Astrocyte (in vitro differentiated cells and primary cell): ENCODE data around the gene SDHAF1. TPM values are rescaled to one million over a fixed set of nuclear protein-coding genes. Genes with fewer than 3 reads are reported as not detected.

Source experiments
- DNase-seq: peaks from one replicate; pipeline ENCODE4 v3.0.0-alpha.2; 2010; ENCODE audit warnings: low read depth
- FAIRE-seq: peaks from 2 replicates; lab custom pipeline; 2011; peaks lifted over from hg19 to GRCh38; lab: Jason Lieb, UNC
- H2AFZ ChIP-seq: 2 replicates; pipeline ENCODE4 v1.6.0; 2012; ENCODE audit warnings: low read depth, low read length, inconsistent platforms
- H3K27ac ChIP-seq: 2 replicates; pipeline ENCODE4 v1.5.1; 2011; ENCODE audit warnings: low read depth, low read length, inconsistent platforms
- H3K27me3 ChIP-seq: 2 replicates; pipeline ENCODE4 v1.6.0; 2011; ENCODE audit warnings: low read length, inconsistent platforms; ENCODE audit not compliant: insufficient read depth
- H3K36me3 ChIP-seq: 2 replicates; pipeline ENCODE4 v1.5.1; 2011; ENCODE audit warnings: low read length, inconsistent platforms; ENCODE audit not compliant: insufficient read depth
- H3K4me1 ChIP-seq: 2 replicates; pipeline ENCODE4 v1.5.1; 2011; ENCODE audit warnings: low read length, inconsistent platforms; ENCODE audit not compliant: insufficient read depth
- H3K4me2 ChIP-seq: 2 replicates; pipeline ENCODE4 v1.6.0; 2012; ENCODE audit warnings: low read length, inconsistent platforms
- H3K4me3 ChIP-seq: 2 replicates; pipeline ENCODE4 v1.5.1; 2011; ENCODE audit warnings: low read depth, mild to moderate bottlenecking, low read length, inconsistent platforms; ENCODE audit not compliant: insufficient read depth
- H3K79me2 ChIP-seq: 2 replicates; pipeline ENCODE4 v1.6.0; 2012; ENCODE audit warnings: mild to moderate bottlenecking, low read length, inconsistent platforms; ENCODE audit not compliant: insufficient read depth
- H3K9ac ChIP-seq: 2 replicates; pipeline ENCODE4 v1.6.0; 2012; ENCODE audit warnings: mild to moderate bottlenecking, low read length, inconsistent platforms
- H3K9me3 ChIP-seq: 2 replicates; pipeline ENCODE4 v1.5.1; 2012; ENCODE audit warnings: low read depth, mild to moderate bottlenecking, low read length, inconsistent platforms; ENCODE audit not compliant: insufficient read depth
- H4K20me1 ChIP-seq: 2 replicates; pipeline ENCODE4 v1.6.0; 2012; ENCODE audit warnings: low read length, inconsistent platforms; ENCODE audit not compliant: insufficient read depth
- H3K27ac Mint-ChIP-seq: one replicate; pipeline ENCODE4 v1.8.0; 2021; ENCODE audit warnings: mild to moderate bottlenecking, mixed read lengths; ENCODE audit not compliant: unreplicated experiment
- H3K27me3 Mint-ChIP-seq: one replicate; pipeline ENCODE4 v1.8.0; 2021; ENCODE audit warnings: low read depth, mixed read lengths; ENCODE audit not compliant: unreplicated experiment
- H3K36me3 Mint-ChIP-seq: one replicate; pipeline ENCODE4 v1.8.0; 2021; ENCODE audit warnings: low read depth, mixed read lengths; ENCODE audit not compliant: unreplicated experiment
- H3K4me1 Mint-ChIP-seq: one replicate; pipeline ENCODE4 v1.8.0; 2021; ENCODE audit warnings: low read depth, mixed read lengths; ENCODE audit not compliant: unreplicated experiment
- H3K4me3 Mint-ChIP-seq: one replicate; pipeline ENCODE4 v1.8.0; 2021; ENCODE audit warnings: mild to moderate bottlenecking, moderate library complexity, mixed read lengths; ENCODE audit not compliant: unreplicated experiment
- H3K9me3 Mint-ChIP-seq: one replicate; pipeline ENCODE4 v1.8.0; 2021; ENCODE audit warnings: mild to moderate bottlenecking, mixed read lengths; ENCODE audit not compliant: unreplicated experiment
- EZH2 ChIP-seq: IDR thresholded peaks from 2 replicates; pipeline ENCODE4 v1.6.1; 2012; ENCODE audit warnings: mild to moderate bottlenecking, low read length, inconsistent platforms; ENCODE audit not compliant: insufficient read depth
- total RNA-seq: library from RNA; stranded (reverse); gene quantifications from 2 replicates; pipeline ENCODE4 v1.2.1, GENCODE V29; 2021
- TF ChIP-seq, protein P1 (sequence below): IDR thresholded peaks from 2 replicates; pipeline ENCODE4 v1.5.1; 2011; ENCODE audit warnings: low read depth, mild to moderate bottlenecking, inconsistent platforms, low read length, moderate library complexity; ENCODE audit not compliant: insufficient read depth

SDHAF1 gene
- total RNA-seq, 1 donor from 2014 or later: 8.8 TPM

DNA sequence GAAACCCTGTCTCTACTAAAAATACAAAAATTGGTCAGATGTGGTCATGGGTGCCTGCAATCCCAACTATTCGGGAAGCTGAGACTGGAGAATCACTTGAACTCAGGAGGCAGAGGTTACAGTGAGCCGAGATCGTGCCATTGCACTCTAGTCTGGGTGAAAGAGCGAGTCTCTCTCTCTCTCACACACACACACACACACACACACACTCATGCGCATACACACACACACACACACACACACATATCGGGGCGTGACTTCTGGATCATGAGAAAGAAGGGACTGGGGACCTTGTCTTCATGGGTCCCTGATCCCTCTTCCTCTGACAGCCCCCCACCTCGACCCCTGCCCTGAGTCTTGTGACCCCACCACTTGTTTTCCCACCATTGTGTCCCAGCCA is 11.8 kb upstream of the SDHAF1 start:
- Histone ChIP-seq H3K27ac (no peak overlapping the region), H3K4me2 (no peak overlapping the region), H3K9me3 (no peaks in the 10 kb centered on the region), H2AFZ (no peak overlapping the region), H3K9ac (no peak overlapping the region), H4K20me1 (no peaks in the 10 kb centered on the region), H3K27me3 (peaks cover 15% of the 10 kb centered on the region), H3K36me3 (no peaks in the 10 kb centered on the region), H3K4me1 (no peaks in the 10 kb centered on the region), H3K4me3 (no peak overlapping the region), H3K79me2 (no peaks in the 10 kb centered on the region)
- Mint-ChIP-seq H3K9me3 (peaks cover 7% of the 10 kb centered on the region), H3K27me3 (peaks cover 77% of the 10 kb centered on the region), H3K27ac (no peak overlapping the region), H3K4me3 (no peak overlapping the region), H3K4me1 (no peaks in the 10 kb centered on the region), H3K36me3 (peaks cover 2% of the 10 kb centered on the region)
- DNase-seq (no peak), FAIRE-seq (no peak)
- TF ChIP-seq, protein P1, sequence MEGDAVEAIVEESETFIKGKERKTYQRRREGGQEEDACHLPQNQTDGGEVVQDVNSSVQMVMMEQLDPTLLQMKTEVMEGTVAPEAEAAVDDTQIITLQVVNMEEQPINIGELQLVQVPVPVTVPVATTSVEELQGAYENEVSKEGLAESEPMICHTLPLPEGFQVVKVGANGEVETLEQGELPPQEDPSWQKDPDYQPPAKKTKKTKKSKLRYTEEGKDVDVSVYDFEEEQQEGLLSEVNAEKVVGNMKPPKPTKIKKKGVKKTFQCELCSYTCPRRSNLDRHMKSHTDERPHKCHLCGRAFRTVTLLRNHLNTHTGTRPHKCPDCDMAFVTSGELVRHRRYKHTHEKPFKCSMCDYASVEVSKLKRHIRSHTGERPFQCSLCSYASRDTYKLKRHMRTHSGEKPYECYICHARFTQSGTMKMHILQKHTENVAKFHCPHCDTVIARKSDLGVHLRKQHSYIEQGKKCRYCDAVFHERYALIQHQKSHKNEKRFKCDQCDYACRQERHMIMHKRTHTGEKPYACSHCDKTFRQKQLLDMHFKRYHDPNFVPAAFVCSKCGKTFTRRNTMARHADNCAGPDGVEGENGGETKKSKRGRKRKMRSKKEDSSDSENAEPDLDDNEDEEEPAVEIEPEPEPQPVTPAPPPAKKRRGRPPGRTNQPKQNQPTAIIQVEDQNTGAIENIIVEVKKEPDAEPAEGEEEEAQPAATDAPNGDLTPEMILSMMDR: no peak
- no peak for TF ChIP-seq EZH2

DNA sequence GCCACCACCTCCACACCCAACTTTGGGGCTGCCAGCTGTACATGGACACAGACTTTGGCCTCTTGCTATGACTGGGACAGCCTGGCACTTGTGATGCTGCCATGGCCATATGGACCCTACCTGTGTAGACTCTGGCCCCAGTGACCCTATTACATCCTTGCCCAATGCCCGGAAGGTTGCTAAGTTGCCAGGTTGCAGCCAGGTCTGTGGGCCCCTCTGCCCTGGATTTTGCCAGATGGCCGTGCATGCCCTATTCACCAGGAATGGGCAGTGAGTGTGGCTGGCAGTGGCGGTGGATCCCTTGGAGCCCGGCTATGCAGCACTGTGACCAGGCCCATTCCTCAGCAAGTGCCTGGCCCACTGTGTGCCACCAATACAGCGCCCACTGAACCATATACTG is 8.9 kb upstream of the SDHAF1 start:
- Histone ChIP-seq H3K4me1 (no peaks in the 10 kb centered on the region), H3K27me3 (peaks cover 12% of the 10 kb centered on the region), H3K9ac (no peak overlapping the region), H3K79me2 (no peaks in the 10 kb centered on the region), H3K9me3 (no peaks in the 10 kb centered on the region), H2AFZ (no peak overlapping the region), H4K20me1 (no peaks in the 10 kb centered on the region), H3K36me3 (no peaks in the 10 kb centered on the region), H3K27ac (no peak overlapping the region), H3K4me2 (no peak overlapping the region), H3K4me3 (no peak overlapping the region)
- no peak for DNase-seq
- Mint-ChIP-seq H3K4me3 (no peak overlapping the region), H3K27me3 (peaks cover 66% of the 10 kb centered on the region), H3K4me1 (no peaks in the 10 kb centered on the region), H3K36me3 (peaks cover 4% of the 10 kb centered on the region), H3K9me3 (peaks cover 9% of the 10 kb centered on the region), H3K27ac (no peak overlapping the region)
- TF ChIP-seq, protein P1: no peak
- TF ChIP-seq EZH2: no peak
- no peak for FAIRE-seq

DNA sequence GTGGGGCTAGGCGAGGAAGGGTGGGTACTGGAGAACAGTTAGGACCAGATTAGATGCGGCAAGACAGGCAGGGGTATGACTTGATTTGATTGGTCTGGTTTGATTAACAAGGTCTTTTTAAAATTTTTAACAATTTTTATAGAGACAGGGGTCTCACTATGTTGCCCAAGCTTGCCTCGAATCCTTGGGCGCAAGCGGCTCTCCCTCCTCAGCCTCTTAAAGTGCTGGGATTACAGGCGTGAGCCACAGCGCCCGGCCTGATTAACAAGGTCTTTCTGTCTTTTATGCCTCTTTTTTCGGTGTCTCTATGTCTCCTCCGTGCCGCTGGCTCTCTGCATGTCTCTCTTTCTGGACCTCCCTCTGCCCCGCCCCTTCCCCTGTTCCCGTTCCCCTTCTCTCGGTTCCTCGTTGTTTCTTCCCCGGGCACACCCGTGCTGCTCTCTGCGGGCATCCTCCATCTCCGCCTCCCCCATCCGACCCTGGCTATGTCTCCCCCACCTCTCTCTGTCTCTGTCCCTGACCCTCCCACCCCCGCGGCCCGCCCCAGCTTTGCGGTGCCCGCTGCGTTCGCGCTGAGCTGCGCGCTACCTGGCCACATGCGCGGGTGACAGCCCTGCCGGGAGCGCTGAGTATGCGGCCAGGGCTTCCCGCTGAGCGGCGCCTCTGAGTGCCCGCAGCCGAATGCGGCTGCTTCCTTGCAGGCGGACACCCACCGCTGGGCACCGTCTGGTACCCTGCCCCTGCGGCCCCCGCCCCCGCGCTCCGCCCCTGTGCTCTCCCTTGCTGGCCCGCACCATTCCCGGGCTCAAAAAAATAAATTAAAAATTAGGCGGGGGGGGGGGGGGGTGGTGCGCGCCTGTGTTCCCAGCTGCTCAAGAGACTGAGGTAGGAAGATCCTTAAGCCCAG is 8.1 kb upstream of the SDHAF1 start:
- peaks cover 4% of the 10 kb centered on the region for H3K36me3 Mint-ChIP-seq
- H3K4me3 Mint-ChIP-seq: peak overlapping the region; percentile 84
- no peak overlapping the region for H3K27ac Mint-ChIP-seq
- Histone ChIP-seq H3K27me3 (peaks cover 12% of the 10 kb centered on the region), H3K4me2 (peak overlapping the region; percentile 78), H3K4me3 (no peak overlapping the region), H3K79me2 (no peaks in the 10 kb centered on the region), H2AFZ (no peak overlapping the region), H3K36me3 (no peaks in the 10 kb centered on the region), H3K9me3 (no peaks in the 10 kb centered on the region), H3K27ac (no peak overlapping the region), H4K20me1 (no peaks in the 10 kb centered on the region), H3K4me1 (no peaks in the 10 kb centered on the region), H3K9ac (no peak overlapping the region)
- FAIRE-seq: no peak
- H3K27me3 Mint-ChIP-seq: peaks cover 61% of the 10 kb centered on the region
- no peak for DNase-seq
- TF ChIP-seq, protein P1: no peak
- peak; percentile 17 for TF ChIP-seq EZH2
- no peaks in the 10 kb centered on the region for H3K4me1 Mint-ChIP-seq
- peaks cover 9% of the 10 kb centered on the region for H3K9me3 Mint-ChIP-seq
